ENCODE measurements around the gene SCFD2. TPM values are rescaled to one million over a fixed set of nuclear protein-coding genes. Genes with fewer than 3 reads are reported as not detected.

The SCFD2 gene
- total and polyA plus RNA-seq, 2 of the 8 experiments (the other 6 are each of a cell fraction or from before 2014, with no cell fraction given) = 6.2 to 10.2 TPM

GRCh38 chr4:53120778-53121177, 245.1 kb downstream of the SCFD2 start (continued):
- TF ChIP-seq JUN (IDR thresholded peaks at IDR 0.05; ENCODE audit: low read depth, low read length) (no peak), SIX5 (IDR thresholded peaks at IDR 0.05; ENCODE audit: low read depth, low read length) (no peak), EP300 (IDR thresholded peaks at IDR 0.05; ENCODE audit: borderline replicate concordance in 1 of 2, low read depth in 2 of 2, low read length in 2 of 2) (no peak)

Data from H1 (cell line).